HG03521 (cell line): ENCODE data around the gene SMG5.

Experiments
- ATAC-seq: cut with Tn5 transposase; IDR thresholded peaks from one replicate; pipeline ENCODE4 v1.9.1; 2021; ENCODE audit warnings: mild to moderate bottlenecking, moderate library complexity; ENCODE audit not compliant: unreplicated experiment

SMG5 gene

GRCh38 chr1:156281281-156281680 lies 1.3 kb downstream of the SMG5 start:
- ATAC-seq: no peak

GRCh38 chr1:156279837-156280236 lies 2.8 kb downstream of the SMG5 start:
- ATAC-seq: no peak

- no peak for ATAC-seq
These were observed 5.7 kb downstream of the SMG5 start for GRCh38 chr1:156276966-156277381.

GRCh38 chr1:156276532-156276931 lies 6.1 kb downstream of the SMG5 start:
- no peak for ATAC-seq

GRCh38 chr1:156270314-156270713 lies 12.3 kb downstream of the SMG5 start:
- ATAC-seq: no peak

GRCh38 chr1:156268336-156268735 lies 14.3 kb downstream of the SMG5 start:
- no peak for ATAC-seq

- ATAC-seq: no peak
These were observed 16.6 kb downstream of the SMG5 start for GRCh38 chr1:156266051-156266450.

- no peak for ATAC-seq
These were observed 19.4 kb downstream of the SMG5 start for GRCh38 chr1:156263288-156263655.

- ATAC-seq: no peak
These were observed 20.0 kb downstream of the SMG5 start for GRCh38 chr1:156262461-156263287.

- no peak for ATAC-seq
These were observed 21.7 kb downstream of the SMG5 start for GRCh38 chr1:156260896-156261295.

GRCh38 chr1:156259805-156260204 lies 22.8 kb downstream of the SMG5 start:
- ATAC-seq: no peak

GRCh38 chr1:156258859-156259258 lies 23.8 kb downstream of the SMG5 start:
- ATAC-seq: no peak

- no peak for ATAC-seq
These were observed 24.9 kb downstream of the SMG5 start for GRCh38 chr1:156257711-156258110.

GRCh38 chr1:156253634-156254033 lies 29.0 kb downstream of the SMG5 start:
- no peak for ATAC-seq

GRCh38 chr1:156251527-156251926 lies 31.1 kb downstream of the SMG5 start:
- no peak for ATAC-seq

GRCh38 chr1:156249593-156249992 lies 33.0 kb downstream of the SMG5 start:
- ATAC-seq: no peak

- ATAC-seq: no peak
These were observed 34.3 kb downstream of the SMG5 start for GRCh38 chr1:156248323-156248683.

GRCh38 chr1:156247460-156248322 lies 34.9 kb downstream of the SMG5 start, which contains the start of gene PAQR6:
TSS of gene PAQR6 (minus strand) at chr1:156248056. CDS start at chr1:156246731, 1,325 bp downstream.
- no peak for ATAC-seq

- no peak for ATAC-seq
These were observed 35.7 kb downstream of the SMG5 start for GRCh38 chr1:156246781-156247459.

GRCh38 chr1:156246241-156246780 lies 36.3 kb downstream of the SMG5 start:
- ATAC-seq: no peak
